Choroid plexus epithelial cell (primary cell): ENCODE measurements around the gene CCDC38.

ENCODE experiments used
- DNase-seq: peaks from one replicate; pipeline ENCODE4 v3.0.0-alpha.2; 2010; ENCODE audit warnings: low read depth
- H3K4me3 ChIP-seq: 2 replicates; pipeline ENCODE4 v1.5.1; 2011; ENCODE audit warnings: low read depth, mild to moderate bottlenecking, control low read depth, low read length, moderate library complexity
- TF ChIP-seq, protein P1 (sequence below): conservative IDR thresholded peaks from 2 replicates; pipeline ENCODE4 v1.5.1; 2011; ENCODE audit warnings: low read depth, mild to moderate bottlenecking, control low read depth, inconsistent platforms, low read length, moderate library complexity

Gene CCDC38

DNA sequence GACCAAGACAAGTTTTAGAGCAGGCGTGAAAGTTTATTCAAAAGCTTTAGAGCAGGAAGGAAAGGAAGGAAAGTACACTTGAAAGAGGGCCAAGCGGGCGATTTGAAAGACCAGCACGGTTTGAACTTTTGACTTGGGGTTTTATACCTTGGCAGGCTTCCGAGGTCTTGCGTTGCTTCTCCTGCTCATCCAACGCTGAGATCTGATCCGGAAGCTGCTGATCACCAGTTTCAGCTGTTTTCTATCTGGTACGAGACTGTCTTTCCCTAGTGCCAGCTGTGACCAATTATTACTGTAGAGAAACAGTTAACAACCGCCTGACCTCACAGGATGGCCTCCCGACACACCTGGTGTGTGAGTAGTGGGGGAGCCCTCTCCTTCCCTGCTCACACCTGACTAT is 104.3 kb downstream of the CCDC38 start:
- TF ChIP-seq, protein P1, sequence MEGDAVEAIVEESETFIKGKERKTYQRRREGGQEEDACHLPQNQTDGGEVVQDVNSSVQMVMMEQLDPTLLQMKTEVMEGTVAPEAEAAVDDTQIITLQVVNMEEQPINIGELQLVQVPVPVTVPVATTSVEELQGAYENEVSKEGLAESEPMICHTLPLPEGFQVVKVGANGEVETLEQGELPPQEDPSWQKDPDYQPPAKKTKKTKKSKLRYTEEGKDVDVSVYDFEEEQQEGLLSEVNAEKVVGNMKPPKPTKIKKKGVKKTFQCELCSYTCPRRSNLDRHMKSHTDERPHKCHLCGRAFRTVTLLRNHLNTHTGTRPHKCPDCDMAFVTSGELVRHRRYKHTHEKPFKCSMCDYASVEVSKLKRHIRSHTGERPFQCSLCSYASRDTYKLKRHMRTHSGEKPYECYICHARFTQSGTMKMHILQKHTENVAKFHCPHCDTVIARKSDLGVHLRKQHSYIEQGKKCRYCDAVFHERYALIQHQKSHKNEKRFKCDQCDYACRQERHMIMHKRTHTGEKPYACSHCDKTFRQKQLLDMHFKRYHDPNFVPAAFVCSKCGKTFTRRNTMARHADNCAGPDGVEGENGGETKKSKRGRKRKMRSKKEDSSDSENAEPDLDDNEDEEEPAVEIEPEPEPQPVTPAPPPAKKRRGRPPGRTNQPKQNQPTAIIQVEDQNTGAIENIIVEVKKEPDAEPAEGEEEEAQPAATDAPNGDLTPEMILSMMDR = no peak
- H3K4me3 ChIP-seq = no peak overlapping the region
- DNase-seq = peak; percentile 81

DNA sequence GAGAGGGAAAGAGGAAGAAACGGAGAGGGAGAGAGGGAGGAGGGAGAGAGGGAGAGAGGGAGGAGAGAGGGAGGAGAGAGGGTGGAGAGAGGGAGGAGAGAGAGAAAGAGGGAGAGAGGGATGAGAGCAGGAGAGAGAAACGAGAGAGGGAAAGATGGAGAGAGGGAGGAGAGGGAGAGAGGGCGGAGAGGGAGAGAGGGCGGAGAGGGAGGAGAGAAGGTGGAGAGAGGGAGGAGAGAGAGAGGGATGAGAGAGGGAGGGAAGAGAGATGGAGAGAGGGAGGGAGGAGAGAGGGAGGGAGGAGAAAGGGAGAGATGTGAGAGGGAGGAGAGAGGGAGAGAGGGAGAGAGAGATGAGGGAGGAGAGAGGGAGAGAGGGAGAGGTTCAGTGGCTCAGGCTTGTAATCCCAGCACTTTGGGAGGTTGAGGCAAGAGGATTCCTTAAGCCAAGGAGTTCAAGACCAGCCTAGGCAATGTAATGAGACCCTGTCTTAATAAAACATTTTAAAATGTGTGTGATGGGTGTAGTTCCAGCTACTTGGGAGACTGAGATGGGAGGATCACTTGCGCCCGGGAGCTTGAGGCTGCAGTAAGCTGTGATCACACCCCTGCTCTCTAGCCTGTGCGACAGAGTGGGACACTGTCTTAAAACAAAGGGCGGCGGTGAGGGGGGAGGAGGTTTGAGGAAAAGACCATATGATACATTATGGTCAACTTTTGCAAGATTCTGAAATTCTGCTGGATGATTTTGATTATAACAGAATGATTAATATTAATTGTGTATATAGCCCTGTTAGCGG is 105.0 kb downstream of the CCDC38 start:
- H3K4me3 ChIP-seq = no peak overlapping the region
- no peak for DNase-seq
- TF ChIP-seq, protein P1 = no peak

DNA sequence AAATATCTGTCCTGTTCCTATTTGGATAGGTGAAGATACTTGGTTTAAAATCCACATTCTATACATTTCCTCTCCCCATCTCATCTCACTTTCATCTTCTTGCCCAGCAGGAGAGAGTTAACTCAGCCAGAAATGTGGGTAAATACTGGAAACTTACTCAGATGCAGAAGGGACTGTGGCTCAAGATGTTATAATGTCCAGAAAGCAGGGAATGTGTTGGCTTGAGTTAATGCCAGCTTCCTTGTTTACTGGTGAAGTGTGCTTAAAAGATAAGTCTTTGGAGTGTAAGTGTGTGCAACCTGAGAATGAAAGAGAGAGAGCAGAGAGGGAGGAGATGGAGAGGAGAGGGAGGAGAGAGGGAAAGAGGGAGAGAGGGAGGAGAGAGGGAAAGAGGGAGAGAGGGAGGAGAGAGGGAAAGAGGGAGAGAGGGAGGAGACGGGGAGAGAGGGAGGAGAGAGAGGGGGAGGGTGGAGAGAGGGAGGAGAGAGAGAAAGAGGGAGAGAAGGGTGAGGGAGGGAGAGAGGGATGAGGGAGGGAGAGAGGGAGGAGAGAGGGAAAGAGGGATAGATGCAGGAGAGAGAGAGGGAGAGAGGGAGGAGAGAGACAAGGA is 105.7 kb downstream of the CCDC38 start:
- DNase-seq = peak; percentile 37
- H3K4me3 ChIP-seq = no peak overlapping the region
- TF ChIP-seq, protein P1 = no peak

DNA sequence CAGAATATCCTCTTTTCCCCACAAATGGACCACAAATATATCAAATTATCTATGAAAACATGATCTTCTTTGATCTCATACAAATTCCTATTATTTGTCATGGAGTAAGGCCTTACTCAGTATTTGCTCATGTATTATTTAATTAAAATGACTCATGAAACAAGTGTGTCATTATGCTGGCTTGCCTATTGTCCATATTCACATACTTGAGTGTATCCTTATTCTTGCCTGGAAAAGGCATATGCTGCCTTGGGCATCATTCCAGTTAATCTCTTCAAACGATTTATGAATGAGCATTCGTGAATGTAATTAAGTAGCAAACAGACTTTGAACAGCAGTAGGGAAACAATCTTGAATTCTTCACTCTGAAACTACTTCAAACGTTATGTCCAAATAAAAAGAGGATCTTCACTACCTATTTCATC is 106.2 kb downstream of the CCDC38 start:
- H3K4me3 ChIP-seq = no peak overlapping the region
- TF ChIP-seq, protein P1 = no peak
- no peak for DNase-seq

DNA sequence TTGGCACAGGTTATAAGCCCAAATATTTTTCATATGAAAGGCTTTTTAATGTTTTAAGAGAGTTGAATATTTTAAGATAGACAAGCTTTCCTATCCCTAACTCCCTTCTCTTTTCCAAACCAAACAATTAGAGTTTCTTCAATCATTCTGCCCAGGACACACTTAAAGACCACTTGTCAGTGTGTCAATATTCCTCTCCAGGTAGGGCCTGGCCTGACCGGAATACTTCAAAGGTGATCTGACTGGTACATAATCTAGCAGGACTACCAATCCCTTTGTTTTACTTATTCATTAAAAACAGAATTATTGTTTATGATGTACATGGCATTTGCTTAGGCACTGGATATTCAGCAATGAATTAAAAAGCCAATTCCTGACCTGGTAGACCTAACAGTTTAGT is 107.8 kb downstream of the CCDC38 start:
- DNase-seq = no peak
- TF ChIP-seq, protein P1 = no peak
- H3K4me3 ChIP-seq = no peak overlapping the region

DNA sequence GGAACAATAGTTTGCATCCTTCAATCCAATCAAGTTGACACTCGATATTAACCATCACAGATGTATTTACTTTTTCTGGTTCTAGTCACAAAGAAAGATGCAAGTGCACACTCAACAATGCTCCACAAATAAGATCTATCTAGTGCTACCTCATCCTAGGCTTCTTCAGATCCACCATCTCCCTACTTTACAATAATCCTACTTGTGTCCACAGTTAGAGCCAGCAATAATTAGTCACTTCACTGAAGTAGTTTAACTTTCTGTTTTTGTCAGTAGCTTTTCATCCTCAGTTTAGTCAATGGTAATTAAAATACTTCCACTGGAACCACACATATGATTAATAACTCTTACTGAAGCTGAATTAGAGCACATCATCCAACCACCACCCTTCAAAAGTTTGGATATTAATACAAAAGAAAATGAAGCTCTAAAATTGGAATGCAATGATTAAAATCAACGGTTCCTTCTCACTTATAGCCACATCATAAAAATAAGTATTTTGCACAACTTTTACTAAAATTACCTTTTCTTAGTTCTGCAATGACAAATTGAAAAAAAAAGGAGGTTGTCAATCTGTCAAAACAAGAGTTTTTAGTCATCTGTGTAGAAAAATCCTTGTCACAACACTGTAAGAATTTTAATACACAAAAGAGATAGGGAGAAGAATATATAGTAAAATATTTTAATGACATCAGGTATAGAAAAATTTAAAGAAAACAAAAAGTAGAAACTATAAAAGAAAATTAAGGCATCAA is 111.9 kb downstream of the CCDC38 start:
- DNase-seq = no peak
- H3K4me3 ChIP-seq = no peak overlapping the region
- TF ChIP-seq, protein P1 = no peak
